Caco-2 (cell line): Measurements from ENCODE around the gene STT3A. TPM values are rescaled to one million over a fixed set of nuclear protein-coding genes. Genes with fewer than 3 reads are reported as not detected.

ENCODE experiments used
- BruUV-seq: library from RNA; stranded (reverse); fragments of 400-500 nt; replicated peaks from 2 replicates; lab custom pipeline; 2021; lab: Mats Ljungman, UMichigan
- CTCF ChIA-PET: fragments of 300-600 bp; sonication (Branson Sonifier 250); formaldehyde crosslinking; loops from one replicate; lab custom pipeline; 2022; ENCODE audit warnings: antibody characterized with exemption; lab: Charles Lee
- POLR2A ChIA-PET: fragments of 300-600 bp; sonication (Branson Sonifier 250); formaldehyde crosslinking; loops from one replicate; lab custom pipeline; 2022; ENCODE audit warnings: antibody characterized with exemption; lab: Charles Lee
- DNase-seq, 2 experiments: peaks; one replicate each; pipeline versions ENCODE4 v3.0.0 to v3.0.0-alpha.2; 2020 to 2022
- H3K27me3 ChIP-seq: replicated peaks from 2 replicates; pipeline ENCODE4 v1.6.0; 2011; ENCODE audit warnings: low read length; ENCODE audit not compliant: control insufficient read depth, insufficient read depth
- H3K36me3 ChIP-seq: 2 replicates; pipeline ENCODE4 v1.5.1; 2011; ENCODE audit warnings: low read length; ENCODE audit not compliant: control insufficient read depth, insufficient read depth
- H3K4me1 ChIP-seq: fragments of 250-450 bp; sonication (Bioruptor Pico); 2 replicates; pipeline ENCODE4 v1.5.1; 2020; ENCODE audit warnings: mild to moderate bottlenecking
- H3K4me3 ChIP-seq: 2 replicates; pipeline ENCODE4 v1.5.1; 2011; ENCODE audit warnings: low read depth, mild to moderate bottlenecking, control low read depth, low read length
- H3K9me3 ChIP-seq: fragments of 250-450 bp; sonication (Bioruptor Pico); 2 replicates; pipeline ENCODE4 v1.5.1; 2020; ENCODE audit warnings: mild to moderate bottlenecking, moderate library complexity
- H3K27ac Mint-ChIP-seq: one replicate; pipeline ENCODE4 v1.8.0; 2022; ENCODE audit warnings: mixed read lengths; ENCODE audit not compliant: unreplicated experiment
- H3K27me3 Mint-ChIP-seq: one replicate; pipeline ENCODE4 v1.8.0; 2022; ENCODE audit warnings: mixed read lengths; ENCODE audit not compliant: insufficient read depth, unreplicated experiment
- H3K36me3 Mint-ChIP-seq: one replicate; pipeline ENCODE4 v1.8.0; 2022; ENCODE audit warnings: mild to moderate bottlenecking, mixed read lengths; ENCODE audit not compliant: insufficient read depth, unreplicated experiment
- H3K4me1 Mint-ChIP-seq: one replicate; pipeline ENCODE4 v1.8.0; 2022; ENCODE audit warnings: low read depth, mixed read lengths; ENCODE audit not compliant: unreplicated experiment
- H3K4me3 Mint-ChIP-seq: one replicate; pipeline ENCODE4 v1.8.0; 2022; ENCODE audit warnings: mild to moderate bottlenecking, moderate library complexity, mixed read lengths; ENCODE audit not compliant: unreplicated experiment
- H3K9me3 Mint-ChIP-seq: one replicate; pipeline ENCODE4 v1.8.0; 2022; ENCODE audit warnings: mixed read lengths; ENCODE audit not compliant: unreplicated experiment
- CTCF ChIP-seq, 2 experiments: fragments of 200-600 bp in 1 of 2; IDR thresholded peaks; 1 replicate in 1 of 2; 2 replicates in 1 of 2; pipeline versions ENCODE4 v1.5.1 to v1.8.0; 2011 to 2022; ENCODE audit warnings: antibody characterized with exemption in 1 of 2, control low read depth in 1 of 2, inconsistent platforms in 1 of 2, low read depth in 1 of 2, low read length in 1 of 2, mild to moderate bottlenecking in 1 of 2, moderate library complexity in 1 of 2; ENCODE audit not compliant: insufficient read depth in 1 of 2, severe bottlenecking in 1 of 2, unreplicated experiment in 1 of 2
- intact Hi-C: fragments of 100-400 bp; cut with micrococcal nuclease; formaldehyde crosslinking; loops from one replicate; pipeline ENCODE4 v1.10.0; 2022; ENCODE audit not compliant: unreplicated experiment
- total RNA-seq: library from RNA; stranded (reverse); gene quantifications from 2 replicates; pipeline ENCODE4 v1.2.3, GENCODE V29; 2022

STT3A gene
- total RNA-seq, 1 experiment from 2014 or later = 517 TPM

- Mint-ChIP-seq H3K4me1 (peaks cover 17% of the 10 kb centered on the region), H3K27ac (peak overlapping the region; percentile 92), H3K9me3 (no peaks in the 10 kb centered on the region), H3K36me3 (peaks cover 64% of the 10 kb centered on the region), H3K4me3 (peak overlapping the region; percentile 82), H3K27me3 (no peaks in the 10 kb centered on the region)
- DNase-seq = no peak
- H3K4me1 ChIP-seq = peaks cover 8% of the 10 kb centered on the region
- H3K4me3 ChIP-seq = peak overlapping the region; percentile 68
- no peaks in the 10 kb centered on the region for H3K27me3 ChIP-seq
- peaks cover 3% of the 10 kb centered on the region; the same call in 1 of the 2 replicates for H3K36me3 ChIP-seq
- intact Hi-C loops = no loop called here
- no TSS peak for BruUV-seq
- TF ChIP-seq CTCF (IDR thresholded peaks at IDR 0.05; ENCODE audit: insufficient read depth in 1 of 2, low read depth in 1 of 2, low read length in 1 of 2, severe bottlenecking in 1 of 2, unreplicated experiment in 1 of 2) = no peak
- ChIA-PET CTCF (interaction anchor here (0.6 to 1.0 kb wide), 2 partner anchors 58 to 260 kb away, joined by 3 to 5 read pairs; partner anchors contain the start of genes EI24 and HYLS1), POLR2A (interaction anchor here (2.7 kb wide), 1 partner anchor 35 kb away, joined by 18 read pairs; the partner anchor contains the start of gene STT3A)
- H3K9me3 ChIP-seq = no peaks in the 10 kb centered on the region
Measured at GRCh38 chr11:125627236-125627910, 34.7 kb downstream of the STT3A start.

GRCh38 chr11:125637840-125638239 is 45.2 kb downstream of the STT3A start:
- BruUV-seq = no TSS peak
- ChIA-PET CTCF (no interaction called here), POLR2A (no interaction called here)
- intact Hi-C loops = no loop called here
- Histone ChIP-seq H3K4me3 (no peak overlapping the region), H3K9me3 (no peaks in the 10 kb centered on the region), H3K36me3 (no peaks in the 10 kb centered on the region; the same call in none of the 2 replicates), H3K4me1 (peaks cover 14% of the 10 kb centered on the region), H3K27me3 (no peaks in the 10 kb centered on the region)
- Mint-ChIP-seq H3K4me1 (peaks cover 17% of the 10 kb centered on the region), H3K9me3 (no peaks in the 10 kb centered on the region), H3K27me3 (no peaks in the 10 kb centered on the region), H3K36me3 (peaks cover 83% of the 10 kb centered on the region), H3K27ac (peak overlapping the region; percentile 9), H3K4me3 (no peak overlapping the region)
- no peak for DNase-seq
- TF ChIP-seq CTCF (IDR thresholded peaks at IDR 0.05; ENCODE audit: insufficient read depth in 1 of 2, low read depth in 1 of 2, low read length in 1 of 2, severe bottlenecking in 1 of 2, unreplicated experiment in 1 of 2) = peak in 1 of 2 experiments; percentile 0

- peaks cover 14% of the 10 kb centered on the region for H3K4me1 ChIP-seq
- no peaks in the 10 kb centered on the region for H3K27me3 Mint-ChIP-seq
- intact Hi-C loops = no loop called here
- no peak overlapping the region for H3K4me3 Mint-ChIP-seq
- DNase-seq = no peak
- no peaks in the 10 kb centered on the region; the same call in none of the 2 replicates for H3K36me3 ChIP-seq
- no peaks in the 10 kb centered on the region for H3K27me3 ChIP-seq
- no peak for TF ChIP-seq CTCF (IDR thresholded peaks at IDR 0.05; ENCODE audit: insufficient read depth in 1 of 2, low read depth in 1 of 2, low read length in 1 of 2, severe bottlenecking in 1 of 2, unreplicated experiment in 1 of 2)
- peak overlapping the region; percentile 9 for H3K27ac Mint-ChIP-seq
- H3K36me3 Mint-ChIP-seq = peaks cover 79% of the 10 kb centered on the region
- H3K4me1 Mint-ChIP-seq = peaks cover 17% of the 10 kb centered on the region
- CTCF ChIA-PET = no interaction called here
- no peaks in the 10 kb centered on the region for H3K9me3 ChIP-seq
- BruUV-seq = no TSS peak
- POLR2A ChIA-PET = no interaction called here
- H3K4me3 ChIP-seq = no peak overlapping the region
- no peaks in the 10 kb centered on the region for H3K9me3 Mint-ChIP-seq
Measured at GRCh38 chr11:125638315-125638714, 45.7 kb downstream of the STT3A start.
